Esophagus squamous epithelium (tissue), 5 donors: ENCODE results near the gene SOX8. TPM values are rescaled to one million over a fixed set of nuclear protein-coding genes. Genes with fewer than 3 reads are reported as not detected.
"Not testable (repeated sequence)": the region's sequence is repeated elsewhere in the genome, so short reads cannot be mapped to it uniquely, and the experiment has no call there.

Experiments
- DNase-seq: peaks from one replicate; lab custom pipeline; 2025; lab: John Stamatoyannopoulos, UW
- H3K27ac ChIP-seq, 4 donors: fragments of 200-600 bp; sonication (generic); one replicate each; pipeline ENCODE4 v1.5.1; 2016 to 2019; ENCODE audit warnings: mild to moderate bottlenecking in 1 of 4
- H3K27me3 ChIP-seq, 4 donors: fragments of 200-600 bp; sonication (generic); 1 replicate in 3 of 4; 2 replicates in 1 of 4; pipeline versions ENCODE4 v1.5.1 to v1.6.0; 2017 to 2021; ENCODE audit warnings: antibody characterized with exemption in 1 of 4
- H3K36me3 ChIP-seq, 3 donors: fragments of 200-600 bp; sonication (generic); one replicate each; pipeline ENCODE4 v1.5.1; 2016 to 2019
- H3K4me1 ChIP-seq, 3 donors: fragments of 200-600 bp; sonication (generic); one replicate each; pipeline ENCODE4 v1.5.1; 2017 to 2019
- H3K4me3 ChIP-seq, 4 donors: fragments of 200-600 bp; sonication (generic); 1 replicate in 3 of 4; 2 replicates in 1 of 4; pipeline ENCODE4 v1.5.1; 2016 to 2019; ENCODE audit warnings: mild to moderate bottlenecking in 2 of 4, moderate library complexity in 1 of 4
- H3K9me3 ChIP-seq, 3 donors: fragments of 200-600 bp; sonication (generic); one replicate each; pipeline ENCODE4 v1.5.1; 2016 to 2019
- CTCF ChIP-seq, 6 experiments: fragments of 450-650 bp in 4 of 6; fragments of 200-600 bp in 2 of 6; sonication (generic) in 2 of 6; IDR thresholded peaks; one replicate each; pipeline ENCODE4 v1.5.1; 2016 to 2019; ENCODE audit warnings: antibody characterized with exemption in 6 of 6, mild to moderate bottlenecking in 4 of 6, moderate library complexity in 4 of 6
- POLR2A ChIP-seq, 4 donors: fragments of 450-650 bp; IDR thresholded peaks; one replicate each; pipeline ENCODE4 v1.6.1; 2017; ENCODE audit warnings: antibody characterized with exemption in 4 of 4, mild to moderate bottlenecking in 4 of 4, moderate library complexity in 3 of 4
- WGBS, 2 donors: methylation state at CpG; one replicate each; pipeline ENCODE4 v1.1.5; 2018; 5-methylcytosine and 5-hydroxymethylcytosine counted together
- intact Hi-C: fragments of 100-400 bp; cut with DNase I; formaldehyde crosslinking; loops from one replicate; pipeline ENCODE4 v1.15.0; 2022
- total RNA-seq, 4 donors: library from RNA; depleted of rRNA; stranded (reverse); fragments of >200 nt; gene quantifications; one replicate each; pipeline ENCODE4 v1.1.0, GENCODE V29; 2016
- donor health status: DM: yes; HTN: yes; CAD: no.

Gene SOX8
- total RNA-seq, 4 donors from 2014 or later, result 0.08 to 0.19 (median 0.09) TPM; not detected in 1

- H3K27me3 ChIP-seq, result no peaks in the 10 kb centered on the region
- H3K27ac ChIP-seq, result no peak overlapping the region
- H3K4me1 ChIP-seq, result no peaks in the 10 kb centered on the region
- H3K36me3 ChIP-seq, result peaks cover 0 to 62% (median 0%) of the 10 kb centered on the region in 3 donors
- peaks cover 0 to 6% (median 6%) of the 10 kb centered on the region in 3 donors for H3K9me3 ChIP-seq
- WGBS, 2 donors, result 75 to 90% methylated on average over 10 to 13 of the region's 21 CpGs
- H3K4me3 ChIP-seq, result no peak overlapping the region
- no peak for TF ChIP-seq CTCF (IDR thresholded peaks at IDR 0.05)
- no peak for TF ChIP-seq POLR2A (IDR thresholded peaks at IDR 0.05)
- no peak for DNase-seq
- intact Hi-C loops, result no loop called here
Measured at GRCh38 chr16:947255-947921, 34.2 kb upstream of the SOX8 start.

- DNase-seq, intact Hi-C loops, H3K4me3 ChIP-seq, H3K4me1 ChIP-seq, H3K9me3 ChIP-seq, H3K27ac ChIP-seq, H3K27me3 ChIP-seq: not testable (repeated sequence)
- peaks cover 0 to 61% (median 0%) of the 10 kb centered on the region in 3 donors for H3K36me3 ChIP-seq
- WGBS, 2 donors, result 83 to 84% methylated on average over 17 of the region's 17 CpGs
Measured at GRCh38 chr16:947922-948303, 33.7 kb upstream of the SOX8 start.

GRCh38 chr16:948767-949166 lies 32.8 kb upstream of the SOX8 start:
- H3K4me1 ChIP-seq, DNase-seq, intact Hi-C loops, H3K4me3 ChIP-seq, H3K27ac ChIP-seq, H3K9me3 ChIP-seq, H3K27me3 ChIP-seq: not testable (repeated sequence)
- WGBS, 2 donors, result 64 to 72% methylated on average over 18 of the region's 18 CpGs
- peaks cover 0 to 57% (median 0%) of the 10 kb centered on the region in 3 donors for H3K36me3 ChIP-seq

GRCh38 chr16:950733-951573 lies 30.6 kb upstream of the SOX8 start:
- H3K9me3 ChIP-seq, H3K4me3 ChIP-seq, intact Hi-C loops, H3K27me3 ChIP-seq, DNase-seq, H3K4me1 ChIP-seq, H3K27ac ChIP-seq: not testable (repeated sequence)
- WGBS, 2 donors, result 68 to 79% methylated on average over 25 to 27 of the region's 27 CpGs
- H3K36me3 ChIP-seq, result peaks cover 0 to 54% (median 0%) of the 10 kb centered on the region in 3 donors

- Histone ChIP-seq H3K9me3 (no peaks in the 10 kb centered on the region), H3K4me1 (no peaks in the 10 kb centered on the region), H3K27me3 (no peaks in the 10 kb centered on the region), H3K27ac (no peak overlapping the region), H3K4me3 (no peak overlapping the region), H3K36me3 (peaks cover 0 to 45% (median 0%) of the 10 kb centered on the region in 3 donors)
- 88 to 93% methylated on average over 6 to 12 of the region's 22 CpGs for WGBS, 2 donors
- TF ChIP-seq POLR2A (IDR thresholded peaks at IDR 0.05), result no peak
- TF ChIP-seq CTCF (IDR thresholded peaks at IDR 0.05), result no peak
- DNase-seq, result no peak
- intact Hi-C loops, result no loop called here
Measured at GRCh38 chr16:951660-952301, 29.8 kb upstream of the SOX8 start.

GRCh38 chr16:952321-952720 lies 29.2 kb upstream of the SOX8 start:
- intact Hi-C loops, result no loop called here
- Histone ChIP-seq H3K9me3 (no peaks in the 10 kb centered on the region), H3K27me3 (no peaks in the 10 kb centered on the region), H3K4me3 (no peak overlapping the region), H3K4me1 (no peaks in the 10 kb centered on the region), H3K27ac (no peak overlapping the region), H3K36me3 (peaks cover 0 to 40% (median 0%) of the 10 kb centered on the region in 3 donors)
- 95 to 100% methylated on average over 1 to 8 of the region's 12 CpGs for WGBS, 2 donors
- DNase-seq, result no peak
- no peak for TF ChIP-seq POLR2A (IDR thresholded peaks at IDR 0.05)
- no peak for TF ChIP-seq CTCF (IDR thresholded peaks at IDR 0.05)

GRCh38 chr16:953818-954217 lies 27.8 kb upstream of the SOX8 start:
- WGBS, 2 donors, result 87 to 100% methylated on average over 1 to 2 of the region's 7 CpGs
- intact Hi-C loops, H3K27me3 ChIP-seq, H3K4me3 ChIP-seq, H3K27ac ChIP-seq, H3K4me1 ChIP-seq, DNase-seq, H3K9me3 ChIP-seq: not testable (repeated sequence)
- H3K36me3 ChIP-seq, result peaks cover 0 to 36% (median 0%) of the 10 kb centered on the region in 3 donors

GRCh38 chr16:955766-956165 lies 25.8 kb upstream of the SOX8 start:
- WGBS, 2 donors, result 93 to 94% methylated on average over 26 to 27 of the region's 27 CpGs
- DNase-seq, H3K27me3 ChIP-seq, H3K27ac ChIP-seq, H3K4me3 ChIP-seq, H3K4me1 ChIP-seq, H3K9me3 ChIP-seq, intact Hi-C loops: not testable (repeated sequence)
- H3K36me3 ChIP-seq, result peaks cover 0 to 36% (median 0%) of the 10 kb centered on the region in 3 donors
